Thyroid gland (tissue), 4 donors: ENCODE data around the gene AFAP1L1. TPM values are rescaled to one million over a fixed set of nuclear protein-coding genes. Genes with fewer than 3 reads are reported as not detected.

Experiments
- DNase-seq, 2 donors: peaks; one replicate each; pipeline ENCODE4 v3.0.0-alpha.2; 2019
- H3K27ac ChIP-seq, 3 donors: fragments of 200-600 bp; sonication (generic); 1 replicate in 2 of 3; 2 replicates in 1 of 3; pipeline ENCODE4 v1.5.1; 2016 to 2019; ENCODE audit warnings: mild to moderate bottlenecking in 1 of 3, moderate library complexity in 1 of 3
- H3K27me3 ChIP-seq: fragments of 200-600 bp; sonication (generic); one replicate; pipeline ENCODE4 v1.5.1; 2019
- H3K36me3 ChIP-seq, 2 donors: fragments of 200-600 bp; sonication (generic); one replicate each; pipeline ENCODE4 v1.5.1; 2016 to 2019
- H3K4me1 ChIP-seq, 2 donors: fragments of 200-600 bp; sonication (generic); one replicate each; pipeline ENCODE4 v1.5.1; 2017 to 2019
- H3K4me3 ChIP-seq, 3 donors: fragments of 200-600 bp; sonication (generic); replicated peaks in 1 of 3; 1 replicate in 2 of 3; 2 replicates in 1 of 3; pipeline ENCODE4 v1.5.1; 2016; ENCODE audit warnings: mild to moderate bottlenecking in 1 of 3
- H3K9me3 ChIP-seq: fragments of 200-600 bp; sonication (generic); one replicate; pipeline ENCODE4 v1.5.1; 2017
- POLR2A ChIP-seq, 2 donors: fragments of 450-650 bp; IDR thresholded peaks; one replicate each; pipeline ENCODE4 v1.6.1; 2017; ENCODE audit warnings: antibody characterized with exemption in 2 of 2, mild to moderate bottlenecking in 2 of 2, moderate library complexity in 1 of 2
- WGBS, 2 donors: methylation state at CpG; one replicate each; pipeline ENCODE4 v1.1.5; 2017; 5-methylcytosine and 5-hydroxymethylcytosine counted together
- intact Hi-C: fragments of 100-400 bp; cut with DNase I; formaldehyde crosslinking; loops from one replicate; pipeline ENCODE4 v1.15.1; 2023
- total RNA-seq, 4 donors: library from RNA; depleted of rRNA; stranded (reverse); fragments of >200 nt; gene quantifications; one replicate each; pipeline ENCODE4 v1.2.3, GENCODE V29; 2016
- TF ChIP-seq, protein P1 (sequence below), 6 experiments: fragments of 200-600 bp in 3 of 6; fragments of 450-650 bp in 3 of 6; sonication (generic) in 3 of 6; IDR thresholded peaks; one replicate each; pipeline ENCODE4 v1.5.1; 2016 to 2019; ENCODE audit warnings: antibody characterized with exemption in 6 of 6, mild to moderate bottlenecking in 2 of 6, inconsistent platforms in 1 of 6, moderate library complexity in 1 of 6

Gene AFAP1L1
- total RNA-seq, 4 donors from 2014 or later, result 15.9 to 43.1 (median 26.8) TPM

DNA sequence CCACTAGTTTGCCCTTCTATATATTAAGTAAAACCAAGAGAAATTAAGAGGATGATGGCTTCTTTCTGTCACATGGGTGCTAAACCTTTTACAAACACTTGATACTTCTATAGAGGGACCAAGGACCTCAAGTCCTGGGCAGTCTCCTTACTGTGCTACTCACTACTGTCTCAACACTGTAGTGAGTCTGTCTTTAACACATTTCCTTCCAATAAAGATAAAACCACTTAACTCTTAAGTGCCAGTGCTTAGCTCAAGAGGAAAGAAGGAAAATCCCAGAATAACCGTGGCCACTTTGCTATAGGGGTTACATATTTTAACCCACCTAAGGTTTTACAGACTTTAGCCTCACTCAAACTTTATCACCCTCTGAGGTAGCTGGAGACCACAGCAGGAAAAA is 69.3 kb downstream of the AFAP1L1 start:
- intact Hi-C loops, result no loop called here
- TF ChIP-seq, protein P1, sequence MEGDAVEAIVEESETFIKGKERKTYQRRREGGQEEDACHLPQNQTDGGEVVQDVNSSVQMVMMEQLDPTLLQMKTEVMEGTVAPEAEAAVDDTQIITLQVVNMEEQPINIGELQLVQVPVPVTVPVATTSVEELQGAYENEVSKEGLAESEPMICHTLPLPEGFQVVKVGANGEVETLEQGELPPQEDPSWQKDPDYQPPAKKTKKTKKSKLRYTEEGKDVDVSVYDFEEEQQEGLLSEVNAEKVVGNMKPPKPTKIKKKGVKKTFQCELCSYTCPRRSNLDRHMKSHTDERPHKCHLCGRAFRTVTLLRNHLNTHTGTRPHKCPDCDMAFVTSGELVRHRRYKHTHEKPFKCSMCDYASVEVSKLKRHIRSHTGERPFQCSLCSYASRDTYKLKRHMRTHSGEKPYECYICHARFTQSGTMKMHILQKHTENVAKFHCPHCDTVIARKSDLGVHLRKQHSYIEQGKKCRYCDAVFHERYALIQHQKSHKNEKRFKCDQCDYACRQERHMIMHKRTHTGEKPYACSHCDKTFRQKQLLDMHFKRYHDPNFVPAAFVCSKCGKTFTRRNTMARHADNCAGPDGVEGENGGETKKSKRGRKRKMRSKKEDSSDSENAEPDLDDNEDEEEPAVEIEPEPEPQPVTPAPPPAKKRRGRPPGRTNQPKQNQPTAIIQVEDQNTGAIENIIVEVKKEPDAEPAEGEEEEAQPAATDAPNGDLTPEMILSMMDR (IDR thresholded peaks at IDR 0.05), result no peak
- TF ChIP-seq POLR2A (IDR thresholded peaks at IDR 0.05), result no peak

DNA sequence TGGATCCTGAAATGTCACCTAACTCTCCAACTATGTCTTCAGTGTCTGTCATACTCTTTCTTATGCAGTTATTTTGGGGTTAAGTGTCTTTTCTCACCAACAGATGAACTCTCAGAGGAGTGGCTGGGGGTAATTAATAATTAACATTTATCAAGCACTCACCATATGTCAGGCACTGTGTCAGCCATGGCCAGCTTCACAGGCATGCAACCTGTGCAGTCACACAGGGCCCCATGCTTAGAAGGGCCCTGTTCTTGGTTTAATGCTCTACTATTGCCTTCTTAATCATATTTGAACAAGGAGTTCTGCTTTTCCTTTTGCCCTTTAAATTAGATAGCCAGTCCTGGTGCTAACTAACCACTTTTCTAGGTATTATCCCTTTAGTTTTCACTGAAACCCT is 70.2 kb downstream of the AFAP1L1 start:
- no peaks in the 10 kb centered on the region for H3K9me3 ChIP-seq
- H3K27me3 ChIP-seq, result no peaks in the 10 kb centered on the region
- no peak overlapping the region for H3K27ac ChIP-seq
- H3K4me3 ChIP-seq, result no peak overlapping the region
- intact Hi-C loops, result no loop called here
- TF ChIP-seq, protein P1 (IDR thresholded peaks at IDR 0.05), result no peak
- TF ChIP-seq POLR2A (IDR thresholded peaks at IDR 0.05), result no peak
- DNase-seq, result no peak
- H3K36me3 ChIP-seq, result no peaks in the 10 kb centered on the region
- peaks cover 6 to 12% of the 10 kb centered on the region in 2 donors for H3K4me1 ChIP-seq

More for the DNA sequence above, 69.3 kb downstream of the AFAP1L1 start:
- Histone ChIP-seq H3K36me3 (no peaks in the 10 kb centered on the region), H3K27me3 (no peaks in the 10 kb centered on the region), H3K9me3 (no peaks in the 10 kb centered on the region), H3K4me1 (peaks cover 6 to 8% of the 10 kb centered on the region in 2 donors), H3K4me3 (no peak overlapping the region), H3K27ac (no peak overlapping the region)
- 32 to 33% methylated on average over 1 of the region's 1 CpG for WGBS, 2 donors
- DNase-seq, result no peak

DNA sequence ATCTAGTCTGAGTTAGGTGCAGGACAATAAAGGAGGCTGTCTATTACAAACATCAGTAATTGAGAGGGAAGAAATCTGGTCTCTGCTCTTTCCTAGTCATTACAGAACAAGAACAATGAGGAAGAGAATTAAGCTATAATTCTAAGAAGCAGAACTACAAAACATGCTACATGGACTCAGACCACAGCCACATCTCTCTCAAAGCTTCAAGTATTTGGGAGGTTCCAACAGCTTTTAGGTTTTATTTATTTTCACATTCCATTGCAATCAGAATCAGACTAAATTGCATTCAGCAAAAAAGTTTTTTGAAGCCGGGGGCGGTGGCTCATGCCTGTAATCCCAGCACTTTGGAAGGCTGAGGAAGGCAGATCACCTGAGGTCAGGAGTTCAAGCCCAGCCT is 72.5 kb downstream of the AFAP1L1 start:
- WGBS, 2 donors, result 92 to 93% methylated on average over 2 of the region's 2 CpGs
- intact Hi-C loops, result no loop called here
- TF ChIP-seq, protein P1 (IDR thresholded peaks at IDR 0.05), result no peak
- TF ChIP-seq POLR2A (IDR thresholded peaks at IDR 0.05), result no peak

GRCh38 chr5:149345147-149345891 is 73.7 kb downstream of the AFAP1L1 start, which contains the start of gene GRPEL2:
Gene GRPEL2, plus strand, starts transcription at chr5:149345499. Its CDS starts 41 bp downstream, at chr5:149345540.
- peaks cover 6 to 12% of the 10 kb centered on the region in 2 donors for H3K4me1 ChIP-seq
- peak within 1 kb of the TSS; percentile 21 to 81 (median 71) for H3K4me3 ChIP-seq
- DNase-seq, result peak; percentile 94 to 96
- H3K36me3 ChIP-seq, result peaks cover 19% of the 10 kb centered on the region in 2 donors
- 1 to 2% methylated on average over 22 to 46 of the region's 54 CpGs for WGBS, 2 donors
- no peaks in the 10 kb centered on the region for H3K27me3 ChIP-seq
- intact Hi-C loops, result no loop called here
- no peaks in the 10 kb centered on the region for H3K9me3 ChIP-seq
- TF ChIP-seq, protein P1 (IDR thresholded peaks at IDR 0.05), result peak in 1 of 6 experiments; percentile 3
- peak in 1 of 2 donors; percentile 71 for TF ChIP-seq POLR2A (IDR thresholded peaks at IDR 0.05)
- H3K27ac ChIP-seq, result peak within 1 kb of the TSS; percentile 29 to 72 (median 68)

More for the DNA sequence above, 72.5 kb downstream of the AFAP1L1 start:
- DNase-seq, result no peak
- Histone ChIP-seq H3K4me3 (no peak overlapping the region), H3K9me3 (no peaks in the 10 kb centered on the region), H3K27me3 (no peaks in the 10 kb centered on the region), H3K4me1 (peaks cover 6 to 12% of the 10 kb centered on the region in 2 donors), H3K27ac (no peak overlapping the region), H3K36me3 (peaks cover 7% of the 10 kb centered on the region in 2 donors)

DNA sequence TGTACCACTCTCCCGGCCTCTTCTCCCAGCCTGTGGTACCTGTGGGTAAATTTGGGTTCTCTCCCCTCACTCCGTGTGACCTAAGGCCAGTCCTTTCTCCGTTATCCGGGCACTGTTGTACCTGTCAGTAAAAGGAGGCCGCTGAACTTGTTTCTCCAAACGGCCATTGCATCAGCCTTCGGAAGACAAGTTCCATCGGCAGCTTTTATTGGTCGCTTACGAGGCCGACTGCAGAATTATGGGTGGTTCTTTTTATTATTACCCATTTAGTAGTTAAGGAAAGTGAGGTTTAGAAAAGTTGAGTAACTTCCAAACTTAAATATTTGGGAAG is 74.2 kb downstream of the AFAP1L1 start:
- Histone ChIP-seq H3K4me3 (peak overlapping the region; percentile 21 to 81 (median 71)), H3K4me1 (peaks cover 6 to 12% of the 10 kb centered on the region in 2 donors), H3K27me3 (no peaks in the 10 kb centered on the region), H3K27ac (peak overlapping the region in 2 of 3 donors; percentile 47 to 68), H3K9me3 (no peaks in the 10 kb centered on the region), H3K36me3 (peaks cover 24 to 25% of the 10 kb centered on the region in 2 donors)
- DNase-seq, result no peak
- TF ChIP-seq, protein P1 (IDR thresholded peaks at IDR 0.05), result no peak
- no peak for TF ChIP-seq POLR2A (IDR thresholded peaks at IDR 0.05)
- WGBS, 2 donors, result 2% methylated on average over 11 of the region's 11 CpGs
- intact Hi-C loops, result no loop called here
